Measurements from ENCODE around the gene PRODH2. TPM values are rescaled to one million over a fixed set of nuclear protein-coding genes. Genes with fewer than 3 reads are reported as not detected.

Gene PRODH2
- total RNA-seq, 1 experiment from 2014 or later: not detected

DNA sequence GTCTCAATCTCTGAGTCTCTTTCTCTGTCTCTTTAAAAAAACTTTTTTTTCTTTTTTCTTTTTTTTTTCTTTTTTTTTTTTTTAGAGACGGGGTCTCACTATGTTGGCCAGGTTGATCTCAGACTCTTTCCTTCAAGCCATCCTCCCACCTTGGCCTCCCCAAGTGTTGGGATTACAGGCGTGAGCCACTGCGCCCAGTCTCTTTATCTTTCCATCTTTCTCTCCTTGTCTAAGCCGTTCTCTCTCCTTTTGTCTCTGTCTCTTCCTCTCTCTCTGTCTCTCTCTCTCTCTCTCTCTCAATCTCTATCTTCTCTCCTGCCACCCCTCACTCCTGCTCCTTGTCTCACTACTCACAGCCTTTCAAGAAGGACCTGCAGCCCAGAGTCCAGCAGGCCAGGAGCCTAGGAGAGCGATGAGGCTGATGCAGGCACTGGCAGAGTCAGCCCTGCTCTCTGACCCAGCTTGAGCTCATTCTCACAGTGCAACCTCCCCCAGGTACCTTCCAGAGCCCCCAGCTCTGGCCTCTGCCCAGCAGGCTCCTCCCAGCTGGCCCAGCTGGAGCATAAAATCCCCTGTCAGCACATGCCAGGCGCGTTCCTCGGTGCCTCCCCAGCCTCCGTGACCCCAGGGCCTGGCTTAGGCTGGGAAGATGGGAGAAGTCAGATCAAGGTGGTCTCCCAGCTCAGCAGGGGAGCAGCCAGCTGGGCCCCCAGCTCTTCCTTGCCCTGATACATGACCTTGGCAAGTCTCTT lies 39.6 kb upstream of the PRODH2 start, which contains the start of gene NPHS1:
NPHS1 (minus strand) TSS at position 476 of the 752 bp plus-strand sequence. CDS start 667 bp downstream, outside the sequence.
- no peak within 1 kb of the TSS for H3K4me2 ChIP-seq
- no peaks in the 10 kb centered on the region for H4K20me1 ChIP-seq (ENCODE audit: insufficient read depth)
- no peaks in the 10 kb centered on the region for H3K9me3 ChIP-seq (ENCODE audit: insufficient read depth, low read depth)
- no peaks in the 10 kb centered on the region for H3K9me2 ChIP-seq (ENCODE audit: insufficient read depth)
- H3K27ac ChIP-seq: no peak within 1 kb of the TSS
- intact Hi-C loops (cut with micrococcal nuclease; ENCODE audit: unreplicated experiment): no loop called here
- no peak within 1 kb of the TSS for H2AFZ ChIP-seq
- no peaks in the 10 kb centered on the region for H3F3A ChIP-seq (ENCODE audit: insufficient read depth, low read depth)
- H3K27me3 ChIP-seq (ENCODE audit: insufficient read depth, low read depth): peaks cover 98% of the 10 kb centered on the region
- no peaks in the 10 kb centered on the region for H3K79me2 ChIP-seq (ENCODE audit: low read depth)
- no peaks in the 10 kb centered on the region for H3K36me3 ChIP-seq (ENCODE audit: low read depth)
- no TSS peak for BruUV-seq (replicated peaks)
- TF ChIP-seq EZH2 (IDR thresholded peaks at IDR 0.05; ENCODE audit: low read depth): no peak
- TF ChIP-seq, protein P1, sequence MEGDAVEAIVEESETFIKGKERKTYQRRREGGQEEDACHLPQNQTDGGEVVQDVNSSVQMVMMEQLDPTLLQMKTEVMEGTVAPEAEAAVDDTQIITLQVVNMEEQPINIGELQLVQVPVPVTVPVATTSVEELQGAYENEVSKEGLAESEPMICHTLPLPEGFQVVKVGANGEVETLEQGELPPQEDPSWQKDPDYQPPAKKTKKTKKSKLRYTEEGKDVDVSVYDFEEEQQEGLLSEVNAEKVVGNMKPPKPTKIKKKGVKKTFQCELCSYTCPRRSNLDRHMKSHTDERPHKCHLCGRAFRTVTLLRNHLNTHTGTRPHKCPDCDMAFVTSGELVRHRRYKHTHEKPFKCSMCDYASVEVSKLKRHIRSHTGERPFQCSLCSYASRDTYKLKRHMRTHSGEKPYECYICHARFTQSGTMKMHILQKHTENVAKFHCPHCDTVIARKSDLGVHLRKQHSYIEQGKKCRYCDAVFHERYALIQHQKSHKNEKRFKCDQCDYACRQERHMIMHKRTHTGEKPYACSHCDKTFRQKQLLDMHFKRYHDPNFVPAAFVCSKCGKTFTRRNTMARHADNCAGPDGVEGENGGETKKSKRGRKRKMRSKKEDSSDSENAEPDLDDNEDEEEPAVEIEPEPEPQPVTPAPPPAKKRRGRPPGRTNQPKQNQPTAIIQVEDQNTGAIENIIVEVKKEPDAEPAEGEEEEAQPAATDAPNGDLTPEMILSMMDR (conservative IDR thresholded peaks at IDR 0.05): no peak
- DNase-seq: no peak
- CTCF ChIA-PET: interaction anchor here (0.8 kb wide), 1 partner anchor 64 kb away, joined by 3 read pairs; no protein-coding TSS in a partner anchor
- POLR2A ChIA-PET (ENCODE audit: unreplicated experiment): no interaction called here
- no peak within 1 kb of the TSS for H3K4me3 ChIP-seq
- H3K4me1 ChIP-seq (replicated peaks; ENCODE audit: insufficient read depth): no peaks in the 10 kb centered on the region

DNA sequence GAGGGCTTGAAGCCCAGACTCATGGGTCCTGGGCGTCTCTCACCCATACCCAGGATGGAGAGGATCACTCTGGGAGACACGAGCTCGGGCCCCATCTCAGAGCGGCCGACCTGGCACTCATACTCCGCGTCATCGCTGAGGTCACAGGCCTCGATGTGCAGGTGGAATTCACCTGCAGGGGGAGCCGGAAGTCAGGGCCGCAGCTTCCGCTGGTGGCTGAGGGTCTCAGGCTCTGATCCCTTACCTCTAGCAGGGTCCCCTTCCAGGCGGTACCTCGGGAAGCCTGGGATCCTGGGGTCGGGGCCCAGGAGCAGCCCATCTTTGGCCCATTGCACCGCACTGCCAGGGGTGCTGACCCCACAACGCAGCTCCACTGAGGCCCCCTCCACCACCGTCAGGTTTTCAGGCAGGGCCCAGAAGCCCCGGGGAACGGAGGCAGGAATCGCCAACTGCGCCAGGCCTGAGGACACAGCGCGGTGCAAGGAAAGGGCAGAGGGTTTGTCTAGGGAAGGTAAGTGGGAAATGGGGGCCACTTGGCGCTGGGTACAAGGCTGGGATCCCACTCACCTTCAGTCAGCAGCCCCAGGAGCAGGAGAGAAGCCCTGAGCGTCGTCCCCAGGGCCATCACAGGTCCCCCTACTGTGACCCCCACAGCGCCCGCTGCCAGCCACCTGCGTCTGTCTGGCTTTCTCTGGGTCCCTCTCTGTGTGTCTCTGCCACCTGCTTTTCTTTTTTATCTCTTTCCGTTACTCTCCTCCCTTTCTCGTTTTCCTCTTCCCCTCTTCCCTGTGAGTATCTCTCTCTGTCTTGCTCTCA lies 38.8 kb upstream of the PRODH2 start:
- Histone ChIP-seq H3K79me2 (ENCODE audit: low read depth) (no peaks in the 10 kb centered on the region), H3K27ac (no peak overlapping the region), H3K27me3 (ENCODE audit: insufficient read depth, low read depth) (peaks cover 95% of the 10 kb centered on the region), H4K20me1 (ENCODE audit: insufficient read depth) (no peaks in the 10 kb centered on the region), H3F3A (ENCODE audit: insufficient read depth, low read depth) (no peaks in the 10 kb centered on the region), H3K4me2 (no peak overlapping the region), H3K4me1 (replicated peaks; ENCODE audit: insufficient read depth) (no peaks in the 10 kb centered on the region), H3K9me3 (ENCODE audit: insufficient read depth, low read depth) (no peaks in the 10 kb centered on the region), H3K9me2 (ENCODE audit: insufficient read depth) (no peaks in the 10 kb centered on the region), H3K4me3 (no peak overlapping the region), H2AFZ (no peak overlapping the region), H3K36me3 (ENCODE audit: low read depth) (no peaks in the 10 kb centered on the region)
- TF ChIP-seq EZH2 (IDR thresholded peaks at IDR 0.05; ENCODE audit: low read depth): no peak
- TF ChIP-seq, protein P1 (conservative IDR thresholded peaks at IDR 0.05): no peak
- ChIA-PET POLR2A (ENCODE audit: unreplicated experiment) (no interaction called here), CTCF (interaction anchor here (0.8 kb wide), 1 partner anchor 65 kb away, joined by 3 read pairs; no protein-coding TSS in a partner anchor)
- intact Hi-C loops (cut with micrococcal nuclease; ENCODE audit: unreplicated experiment): no loop called here
- no peak for DNase-seq
- no TSS peak for BruUV-seq (replicated peaks)

DNA sequence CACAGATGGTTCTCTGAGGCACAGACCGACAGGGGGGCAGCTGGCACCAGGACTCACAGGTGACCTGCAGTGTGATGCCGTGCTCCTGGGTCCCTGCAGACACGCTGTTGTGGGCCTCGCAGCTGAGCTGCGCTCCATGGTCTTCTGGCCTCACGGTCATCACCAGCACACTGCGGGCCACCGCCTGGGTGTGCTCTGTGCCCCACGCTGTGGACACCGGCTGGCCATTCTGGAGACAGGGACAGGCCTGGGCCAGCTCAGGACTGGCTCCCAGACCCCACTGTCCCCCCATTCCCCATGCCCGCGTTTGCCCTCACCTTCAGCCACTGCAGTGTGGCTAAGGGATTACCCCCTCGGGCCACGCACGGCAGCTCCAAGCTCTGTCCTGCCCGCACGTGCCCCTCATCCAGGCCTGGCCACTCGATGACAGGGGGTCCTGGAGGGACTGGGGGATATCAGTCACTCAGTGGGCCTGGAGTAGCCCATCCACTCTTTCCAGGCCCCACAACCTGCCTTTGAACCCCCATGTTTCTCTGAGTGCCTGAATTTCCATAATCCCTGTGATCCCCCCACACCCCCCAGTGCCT lies 36.4 kb upstream of the PRODH2 start:
- no TSS peak for BruUV-seq (replicated peaks)
- no peaks in the 10 kb centered on the region for H3K4me1 ChIP-seq (replicated peaks; ENCODE audit: insufficient read depth)
- H3K4me3 ChIP-seq: no peak overlapping the region
- H3K4me2 ChIP-seq: no peak overlapping the region
- TF ChIP-seq, protein P1 (conservative IDR thresholded peaks at IDR 0.05): no peak
- no peak for TF ChIP-seq EZH2 (IDR thresholded peaks at IDR 0.05; ENCODE audit: low read depth)
- H3K9me2 ChIP-seq (ENCODE audit: insufficient read depth): no peaks in the 10 kb centered on the region
- CTCF ChIA-PET: no interaction called here
- no peak overlapping the region for H2AFZ ChIP-seq
- intact Hi-C loops (cut with micrococcal nuclease; ENCODE audit: unreplicated experiment): no loop called here
- no peak for DNase-seq
- no peak overlapping the region for H3K27ac ChIP-seq
- H3K9me3 ChIP-seq (ENCODE audit: insufficient read depth, low read depth): no peaks in the 10 kb centered on the region
- H3K79me2 ChIP-seq (ENCODE audit: low read depth): no peaks in the 10 kb centered on the region
- POLR2A ChIA-PET (ENCODE audit: unreplicated experiment): no interaction called here
- H3K36me3 ChIP-seq (ENCODE audit: low read depth): no peaks in the 10 kb centered on the region
- peaks cover 87% of the 10 kb centered on the region for H3K27me3 ChIP-seq (ENCODE audit: insufficient read depth, low read depth)
- H4K20me1 ChIP-seq (ENCODE audit: insufficient read depth): no peaks in the 10 kb centered on the region
- H3F3A ChIP-seq (ENCODE audit: insufficient read depth, low read depth): no peaks in the 10 kb centered on the region
